OCI-LY1 (cell line): ENCODE measurements around the gene EVC2.

Experiments
- H2AFZ ChIP-seq: fragments of 200-600 bp; sonication (generic), shearing (Covaris generic); 2 replicates; pipeline ENCODE4 v1.6.0; 2014; ENCODE audit warnings: antibody characterized with exemption, mild to moderate bottlenecking, low read length
- H3F3A ChIP-seq: fragments of 200-600 bp; sonication (generic), shearing (Covaris generic); 2 replicates; pipeline ENCODE4 v1.6.0; 2014; ENCODE audit warnings: mild to moderate bottlenecking, antibody characterized with exemption, low read length, moderate library complexity; ENCODE audit not compliant: insufficient read depth
- H3K27ac ChIP-seq: fragments of 200-600 bp; sonication (generic); 2 replicates; pipeline ENCODE4 v1.5.1; 2014; ENCODE audit warnings: low read length, mixed run types, mild to moderate bottlenecking, low read depth; ENCODE audit not compliant: poor library complexity, severe bottlenecking
- H3K27me3 ChIP-seq: fragments of 200-600 bp; sonication (generic); 2 replicates; pipeline ENCODE4 v1.6.0; 2014; ENCODE audit warnings: antibody characterized with exemption, mild to moderate bottlenecking, low read length, moderate library complexity; ENCODE audit not compliant: insufficient read depth
- H3K36me3 ChIP-seq: fragments of 200-600 bp; sonication (generic); 2 replicates; pipeline ENCODE4 v1.6.1; 2014; ENCODE audit warnings: mild to moderate bottlenecking, antibody characterized with exemption, low read length, moderate library complexity, mixed read lengths; ENCODE audit not compliant: insufficient read depth
- H3K4me1 ChIP-seq: fragments of 200-600 bp; sonication (generic); 2 replicates; pipeline ENCODE4 v1.5.1; 2014; ENCODE audit warnings: mild to moderate bottlenecking, low read length, moderate library complexity; ENCODE audit not compliant: insufficient read depth, severe bottlenecking
- H3K4me2 ChIP-seq: fragments of 200-600 bp; sonication (generic), shearing (Covaris generic); 2 replicates; pipeline ENCODE4 v1.6.1; 2014; ENCODE audit warnings: low read length
- H3K4me3 ChIP-seq: fragments of 200-600 bp; sonication (generic); 2 replicates; pipeline ENCODE4 v1.5.1; 2014; ENCODE audit warnings: low read length, low read depth, mild to moderate bottlenecking, mixed read lengths; ENCODE audit not compliant: poor library complexity, severe bottlenecking
- H3K79me2 ChIP-seq: fragments of 200-600 bp; shearing (Covaris generic); 2 replicates; pipeline ENCODE4 v1.6.1; 2016; ENCODE audit warnings: mixed run types, low read length, mixed read lengths; ENCODE audit not compliant: insufficient read depth
- H3K9ac ChIP-seq: fragments of 200-600 bp; sonication (generic), shearing (Covaris generic); 2 replicates; pipeline ENCODE4 v1.6.1; 2014; ENCODE audit warnings: mild to moderate bottlenecking, low read length, mixed read lengths
- H3K9me2 ChIP-seq: fragments of 200-600 bp; sonication (generic), shearing (Covaris generic); 2 replicates; pipeline ENCODE4 v1.6.1; 2014; ENCODE audit warnings: low read depth, mild to moderate bottlenecking, low read length, mixed read lengths
- H3K9me3 ChIP-seq: fragments of 200-600 bp; shearing (Covaris generic); 2 replicates; pipeline ENCODE4 v1.6.1; 2014; ENCODE audit warnings: low read length, mixed read lengths
- H4K20me1 ChIP-seq: fragments of 200-600 bp; sonication (generic), shearing (Covaris generic); 2 replicates; pipeline ENCODE4 v1.6.0; 2016; ENCODE audit warnings: mild to moderate bottlenecking, low read length; ENCODE audit not compliant: insufficient read depth
- EZH2 ChIP-seq: fragments of 200-600 bp; sonication (generic), shearing (Covaris generic); IDR thresholded peaks from 2 replicates; pipeline ENCODE4 v1.8.0; 2017; ENCODE audit warnings: borderline replicate concordance, mixed run types, mild to moderate bottlenecking, antibody characterized with exemption, low read length, moderate library complexity, mixed read lengths
- TF ChIP-seq, protein P1 (sequence below): fragments of 200-600 bp; sonication (generic), shearing (Covaris generic); IDR thresholded peaks from 2 replicates; pipeline ENCODE4 v1.5.1; 2017; ENCODE audit warnings: mild to moderate bottlenecking, antibody characterized with exemption, low read length, moderate library complexity, mixed read lengths

EVC2 gene

DNA sequence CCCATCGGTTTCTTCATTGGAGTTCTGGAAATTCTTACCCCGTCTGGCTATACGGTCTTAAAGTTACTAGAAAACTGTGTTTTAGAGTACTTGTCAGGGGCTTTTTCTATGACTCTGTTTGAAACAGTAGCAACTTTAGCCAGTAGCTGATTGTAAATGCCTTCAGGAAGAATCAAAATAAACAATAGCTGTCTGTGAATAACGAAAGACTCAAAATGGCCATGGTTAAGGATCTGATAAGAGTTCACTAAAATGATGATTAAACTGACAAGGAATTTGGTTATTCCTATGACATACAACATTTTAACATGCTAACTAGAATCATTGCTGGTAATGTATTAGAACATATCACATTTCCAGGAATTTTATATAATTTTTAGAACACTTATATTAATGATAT lies 191.0 kb downstream of the EVC2 start:
- Histone ChIP-seq H3K27ac (no peak overlapping the region), H3K4me3 (no peak overlapping the region), H2AFZ (no peak overlapping the region), H3K79me2 (no peaks in the 10 kb centered on the region), H4K20me1 (no peaks in the 10 kb centered on the region), H3K9me3 (no peaks in the 10 kb centered on the region), H3K36me3 (no peaks in the 10 kb centered on the region), H3K4me2 (no peak overlapping the region), H3F3A (no peaks in the 10 kb centered on the region), H3K27me3 (no peaks in the 10 kb centered on the region), H3K9ac (no peak overlapping the region), H3K4me1 (no peaks in the 10 kb centered on the region), H3K9me2 (no peaks in the 10 kb centered on the region)
- TF ChIP-seq, protein P1, sequence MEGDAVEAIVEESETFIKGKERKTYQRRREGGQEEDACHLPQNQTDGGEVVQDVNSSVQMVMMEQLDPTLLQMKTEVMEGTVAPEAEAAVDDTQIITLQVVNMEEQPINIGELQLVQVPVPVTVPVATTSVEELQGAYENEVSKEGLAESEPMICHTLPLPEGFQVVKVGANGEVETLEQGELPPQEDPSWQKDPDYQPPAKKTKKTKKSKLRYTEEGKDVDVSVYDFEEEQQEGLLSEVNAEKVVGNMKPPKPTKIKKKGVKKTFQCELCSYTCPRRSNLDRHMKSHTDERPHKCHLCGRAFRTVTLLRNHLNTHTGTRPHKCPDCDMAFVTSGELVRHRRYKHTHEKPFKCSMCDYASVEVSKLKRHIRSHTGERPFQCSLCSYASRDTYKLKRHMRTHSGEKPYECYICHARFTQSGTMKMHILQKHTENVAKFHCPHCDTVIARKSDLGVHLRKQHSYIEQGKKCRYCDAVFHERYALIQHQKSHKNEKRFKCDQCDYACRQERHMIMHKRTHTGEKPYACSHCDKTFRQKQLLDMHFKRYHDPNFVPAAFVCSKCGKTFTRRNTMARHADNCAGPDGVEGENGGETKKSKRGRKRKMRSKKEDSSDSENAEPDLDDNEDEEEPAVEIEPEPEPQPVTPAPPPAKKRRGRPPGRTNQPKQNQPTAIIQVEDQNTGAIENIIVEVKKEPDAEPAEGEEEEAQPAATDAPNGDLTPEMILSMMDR, result no peak
- TF ChIP-seq EZH2, result no peak

DNA sequence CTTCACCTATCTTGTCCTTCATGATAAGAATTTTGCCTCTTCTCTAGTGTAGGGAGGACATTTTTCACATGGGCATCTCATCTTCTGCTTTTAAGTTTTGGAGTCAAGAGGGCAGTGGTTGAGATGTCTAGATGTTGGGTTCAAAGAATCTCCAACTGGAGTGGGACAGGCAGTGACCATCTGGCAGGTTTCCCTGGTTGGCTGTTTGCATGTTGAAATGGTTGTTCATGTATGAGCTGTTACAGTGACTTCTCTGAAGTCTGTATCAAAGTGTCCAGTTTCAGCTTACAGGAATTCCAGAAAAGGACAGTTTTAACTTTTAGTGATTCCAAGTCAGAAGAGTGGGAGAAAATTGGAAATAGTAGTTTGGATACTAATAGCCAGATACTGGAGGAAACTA lies 192.7 kb downstream of the EVC2 start:
- Histone ChIP-seq H3K4me3 (no peak overlapping the region), H3K27ac (no peak overlapping the region), H4K20me1 (no peaks in the 10 kb centered on the region), H3K9me3 (no peaks in the 10 kb centered on the region), H3K79me2 (no peaks in the 10 kb centered on the region), H2AFZ (no peak overlapping the region), H3K36me3 (no peaks in the 10 kb centered on the region), H3K4me2 (no peak overlapping the region), H3K9me2 (no peaks in the 10 kb centered on the region), H3F3A (no peaks in the 10 kb centered on the region), H3K4me1 (no peaks in the 10 kb centered on the region), H3K27me3 (no peaks in the 10 kb centered on the region), H3K9ac (no peak overlapping the region)
- TF ChIP-seq, protein P1, result no peak
- no peak for TF ChIP-seq EZH2
